HG03103 (cell line): Measurements from ENCODE around the gene ABHD8.
A peak's percentile ranks its signal among the peaks of the same experiment; 100 is the strongest.

Source experiments
- ATAC-seq: cut with Tn5 transposase; IDR thresholded peaks from one replicate; pipeline ENCODE4 v1.9.1; 2021; ENCODE audit warnings: low read depth; ENCODE audit not compliant: unreplicated experiment

Gene ABHD8

DNA sequence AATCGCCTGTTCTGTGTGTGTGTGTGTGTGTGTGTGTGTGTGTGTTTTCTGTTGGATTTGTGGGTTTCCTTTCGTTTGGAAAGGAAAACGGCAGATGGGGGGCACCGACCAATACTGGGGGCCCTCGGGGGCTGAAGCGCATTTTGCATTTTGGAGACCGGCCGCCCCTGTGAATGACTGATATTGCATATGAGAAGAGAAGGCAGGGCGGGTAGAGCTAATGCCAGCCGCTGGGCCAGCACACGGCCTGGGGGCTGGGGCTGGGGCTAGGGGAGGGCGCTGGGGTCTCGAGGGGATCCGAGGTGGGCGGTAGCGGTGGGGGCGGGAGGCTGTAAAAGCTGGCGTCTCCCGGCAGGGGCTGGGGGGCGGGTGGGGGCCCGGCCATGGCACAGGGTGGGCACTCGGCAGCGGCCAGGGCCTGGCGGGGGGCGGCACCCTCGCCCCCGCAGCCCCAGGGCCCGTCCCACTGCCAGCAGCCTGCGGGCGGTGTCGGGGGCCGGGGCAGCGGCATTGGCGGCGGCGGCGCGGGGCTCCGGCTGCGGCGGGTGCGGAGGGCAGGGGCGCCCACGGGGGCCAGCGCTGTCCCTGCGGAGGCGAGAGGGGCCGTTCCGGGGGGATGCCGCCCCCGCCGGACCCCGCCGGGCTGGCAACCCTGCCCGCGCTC is 20.2 kb upstream of the ABHD8 start:
- no peak for ATAC-seq

DNA sequence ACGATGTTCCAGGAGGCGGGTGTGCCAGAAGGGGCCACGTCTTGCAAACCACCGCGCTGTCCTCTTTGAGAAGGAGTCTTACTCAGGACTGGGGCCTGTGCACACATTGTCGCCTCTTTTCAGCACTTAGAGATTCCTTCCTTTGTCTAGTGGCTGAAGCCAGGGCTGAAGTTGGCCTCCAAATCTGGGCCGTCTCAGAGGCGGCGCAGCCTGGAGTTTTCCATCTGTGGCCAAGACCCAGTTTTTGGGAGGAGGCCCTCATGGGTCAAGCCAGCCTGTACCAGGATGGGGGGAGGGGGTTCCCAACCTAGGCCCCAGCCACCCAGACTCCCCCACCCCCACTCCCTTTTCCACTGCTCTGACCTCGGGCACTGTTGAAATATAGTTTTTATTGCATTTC is 19.6 kb upstream of the ABHD8 start:
- ATAC-seq: no peak

DNA sequence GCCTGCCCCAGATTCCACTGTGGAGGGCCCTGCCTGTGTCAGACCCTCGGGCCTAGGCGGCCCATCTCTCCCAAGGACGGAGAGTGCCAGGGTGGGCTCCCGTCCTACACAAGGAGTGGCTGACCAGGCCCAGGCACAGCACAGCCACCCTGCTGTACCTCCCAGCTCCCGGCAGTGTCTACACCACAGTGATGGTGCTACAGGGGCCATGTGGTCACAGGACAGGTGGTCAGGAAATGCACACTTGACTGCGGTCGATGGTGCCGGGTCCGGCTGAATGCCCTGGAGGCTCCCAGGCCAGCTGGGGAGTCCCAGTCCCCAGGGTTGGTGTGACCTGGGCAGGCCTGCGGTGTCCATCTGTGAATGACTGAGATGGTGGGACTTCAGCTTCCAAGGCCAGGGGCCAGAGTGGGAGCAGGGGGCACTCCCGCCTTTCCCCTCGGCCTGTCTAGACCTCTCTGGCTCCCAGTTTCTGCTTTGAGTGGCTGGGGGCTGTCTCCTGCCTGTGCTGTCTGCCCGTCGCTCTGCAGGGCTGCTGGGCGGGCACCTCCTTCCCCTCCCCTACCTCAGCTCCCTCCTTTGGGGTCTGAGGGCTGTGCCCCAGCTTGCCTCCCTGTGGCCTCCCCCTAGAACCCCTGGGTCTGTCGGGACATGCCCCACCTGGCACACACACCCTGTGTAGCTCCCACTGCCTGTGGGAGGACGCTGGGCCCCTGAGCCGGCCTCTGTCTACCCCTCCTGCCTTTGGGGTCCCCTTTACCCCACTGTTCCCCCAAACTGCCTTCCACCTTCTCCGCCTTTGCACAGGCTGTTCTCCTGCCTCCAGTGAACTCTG is 18.6 kb upstream of the ABHD8 start:
- ATAC-seq: no peak

- ATAC-seq: no peak
Observed at GRCh38 chr19:17320435-17320834, 17.2 kb upstream of the ABHD8 start.

DNA sequence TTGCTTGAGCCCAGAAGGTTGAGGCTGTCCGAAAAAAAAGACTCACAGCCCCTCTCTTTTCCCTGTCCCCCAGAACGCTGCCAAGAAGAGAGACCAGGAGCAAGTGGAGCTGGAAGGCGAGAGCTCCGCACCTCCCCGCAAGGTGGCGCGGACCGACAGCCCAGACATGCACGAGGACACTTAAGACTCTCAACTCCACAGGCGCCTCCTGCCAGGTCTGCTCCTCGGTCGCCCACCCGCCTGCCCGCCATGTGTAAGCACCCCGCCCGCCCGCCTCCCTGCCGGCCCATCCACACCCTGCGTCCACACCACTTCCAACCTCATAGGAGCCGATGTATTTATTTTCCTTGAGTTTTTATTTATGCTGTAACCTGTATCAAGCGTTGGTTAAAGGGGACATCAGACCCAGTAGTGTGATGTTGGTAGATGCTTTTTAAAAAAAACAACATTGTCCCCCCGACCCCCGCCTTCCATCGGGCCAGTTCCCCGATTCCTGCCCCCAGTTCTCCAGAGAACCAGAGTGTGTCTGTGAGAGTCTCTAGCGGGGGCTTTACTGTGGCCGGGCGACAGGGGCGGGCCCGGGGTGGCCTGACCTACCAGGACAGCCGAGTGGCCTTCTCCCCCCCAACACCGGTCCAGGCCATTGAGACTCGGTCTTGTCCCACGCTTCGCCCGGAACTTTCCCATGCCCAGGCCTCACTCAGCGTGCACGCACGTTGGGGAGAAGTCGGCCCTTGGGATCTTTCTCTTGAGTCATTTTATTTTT is 16.4 kb upstream of the ABHD8 start:
- ATAC-seq: no peak

GRCh38 chr19:17318966-17319365 is 15.7 kb upstream of the ABHD8 start:
- no peak for ATAC-seq

GRCh38 chr19:17314007-17314593 is 10.9 kb upstream of the ABHD8 start:
- no peak for ATAC-seq

DNA sequence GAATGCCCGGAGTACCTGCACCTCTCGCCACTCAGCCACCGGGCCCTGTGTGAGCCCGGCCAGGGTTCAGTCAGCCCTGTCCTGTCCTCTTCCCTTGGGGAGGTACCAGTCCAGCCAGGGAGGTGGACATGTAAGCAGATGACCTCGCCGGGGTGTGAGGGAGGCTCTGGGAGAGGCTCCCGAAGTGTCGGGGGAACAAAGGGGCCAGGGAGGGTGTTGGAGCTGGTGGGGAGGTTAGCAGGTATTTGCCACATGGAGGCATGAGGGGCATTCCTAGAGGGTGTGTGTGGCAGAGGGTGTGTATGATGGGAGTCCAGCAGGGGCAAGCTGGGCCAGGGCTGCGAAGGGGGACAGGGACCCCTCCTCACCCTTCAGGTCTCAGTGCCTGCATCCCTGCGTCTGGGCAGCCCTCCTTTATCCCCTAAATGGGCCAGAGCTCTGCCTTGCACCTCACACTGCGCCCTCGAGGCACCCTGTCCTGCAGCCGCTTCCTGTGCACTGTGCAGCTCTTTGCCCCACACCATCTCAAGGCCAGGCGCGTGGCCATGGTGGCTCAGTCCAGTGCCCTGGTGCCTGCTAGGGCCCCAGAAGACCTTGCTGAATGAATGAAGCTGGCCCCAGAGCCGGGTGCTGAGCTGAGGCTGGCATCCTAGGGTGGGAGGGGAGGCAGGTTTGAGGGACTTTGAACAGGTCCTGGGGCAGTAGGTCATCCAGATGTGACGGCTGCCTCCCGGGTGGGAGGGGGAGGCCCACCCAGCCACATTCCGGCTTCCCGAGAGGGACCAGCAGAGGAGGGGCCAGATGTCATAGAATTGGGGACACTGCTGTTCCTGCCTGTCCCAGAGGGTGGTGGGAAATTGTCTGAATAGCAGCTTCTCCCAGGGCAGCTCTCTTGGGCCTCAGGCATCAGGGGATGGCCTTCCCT is 9.2 kb upstream of the ABHD8 start:
- no peak for ATAC-seq

GRCh38 chr19:17311455-17312188 is 8.4 kb upstream of the ABHD8 start:
- no peak for ATAC-seq

- no peak for ATAC-seq
Observed at GRCh38 chr19:17309965-17310461, 6.8 kb upstream of the ABHD8 start.

DNA sequence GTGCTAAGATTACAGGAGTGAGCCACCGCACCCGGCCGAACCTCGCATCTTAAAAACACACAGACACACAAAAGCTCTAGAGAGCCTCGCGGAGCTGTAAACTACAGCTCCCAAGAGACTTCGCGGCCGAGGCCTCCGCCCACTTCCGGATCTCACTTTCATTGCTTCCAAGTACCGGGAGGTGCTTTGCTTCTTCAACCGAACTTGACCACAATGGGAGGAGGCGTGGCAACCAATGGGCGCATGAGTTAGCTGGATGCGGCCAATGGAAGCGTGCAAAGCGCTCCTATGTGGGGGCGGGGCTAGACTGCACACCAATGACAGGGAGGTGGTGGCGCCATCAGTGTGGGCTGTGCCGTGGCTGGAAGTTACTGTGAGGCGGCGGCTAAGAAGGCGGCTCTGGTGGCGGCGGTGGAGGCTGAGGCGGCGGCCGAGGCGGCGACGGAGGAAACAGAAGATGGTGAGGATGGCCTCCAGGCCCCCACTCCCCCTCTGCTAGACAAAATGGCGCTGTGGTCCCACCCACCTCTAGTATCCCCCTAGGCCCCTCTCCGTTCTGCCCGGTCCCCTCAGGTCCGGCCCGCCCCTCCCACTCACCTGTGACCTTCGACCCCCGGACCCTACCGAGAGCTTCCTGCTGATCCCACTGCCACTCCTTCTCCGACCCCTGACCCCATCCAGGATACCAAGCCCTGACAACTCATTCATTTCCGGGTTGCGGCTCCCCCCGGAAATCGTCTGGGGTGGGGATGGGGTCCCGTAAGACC is 6.2 kb upstream of the ABHD8 start, which contains the start of gene DDA1:
DDA1 (plus strand) TSS at position 366 of the 767 bp plus-strand sequence; CDS start at position 458, 92 bp downstream.
- peak; percentile 52 for ATAC-seq

DNA sequence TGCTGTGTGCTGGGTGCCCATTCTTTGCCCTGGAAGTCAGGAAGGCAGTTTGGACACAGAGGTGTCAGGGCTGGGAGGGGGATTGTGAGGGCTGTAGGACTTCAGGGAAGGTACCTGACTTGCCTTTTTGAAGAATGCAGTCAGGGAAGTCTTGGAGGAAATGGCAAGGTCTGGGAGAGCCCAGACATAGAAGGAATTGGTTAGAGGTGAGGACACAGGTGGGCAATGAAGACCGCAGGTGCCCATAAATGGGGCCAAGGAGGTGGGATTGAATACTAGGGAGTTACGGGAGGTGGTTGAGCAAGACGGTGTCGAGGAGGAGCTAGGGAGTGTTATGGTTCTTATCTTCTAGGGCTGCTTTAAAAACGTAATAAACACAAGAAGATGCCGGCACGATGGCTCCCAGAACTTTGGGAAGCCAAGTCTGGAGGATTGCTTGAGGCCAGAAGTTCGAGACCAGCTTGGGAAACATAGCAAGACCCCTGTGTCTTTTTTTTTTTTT is 4.7 kb upstream of the ABHD8 start:
- no peak for ATAC-seq

DNA sequence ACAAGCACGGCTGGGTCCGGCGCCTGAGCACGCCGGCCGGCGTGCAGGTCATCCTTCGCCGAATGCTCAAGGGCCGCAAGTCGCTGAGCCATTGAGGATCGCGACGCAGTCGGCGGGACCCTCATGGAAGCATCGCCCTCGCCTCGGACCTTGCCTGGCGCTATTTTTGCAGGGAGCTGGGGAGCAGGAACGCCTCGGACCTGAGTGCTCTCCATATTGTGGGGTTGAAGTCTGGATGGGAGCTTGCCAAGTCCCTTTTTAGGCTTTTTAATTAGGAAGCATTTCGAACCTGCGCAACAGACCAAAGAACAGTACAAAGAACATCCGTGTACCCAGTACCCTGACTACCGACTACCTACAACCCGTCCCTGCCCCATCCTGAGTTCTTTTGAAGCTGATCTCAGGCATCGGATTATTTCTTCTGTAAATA is 3.1 kb upstream of the ABHD8 start:
- ATAC-seq: no peak

DNA sequence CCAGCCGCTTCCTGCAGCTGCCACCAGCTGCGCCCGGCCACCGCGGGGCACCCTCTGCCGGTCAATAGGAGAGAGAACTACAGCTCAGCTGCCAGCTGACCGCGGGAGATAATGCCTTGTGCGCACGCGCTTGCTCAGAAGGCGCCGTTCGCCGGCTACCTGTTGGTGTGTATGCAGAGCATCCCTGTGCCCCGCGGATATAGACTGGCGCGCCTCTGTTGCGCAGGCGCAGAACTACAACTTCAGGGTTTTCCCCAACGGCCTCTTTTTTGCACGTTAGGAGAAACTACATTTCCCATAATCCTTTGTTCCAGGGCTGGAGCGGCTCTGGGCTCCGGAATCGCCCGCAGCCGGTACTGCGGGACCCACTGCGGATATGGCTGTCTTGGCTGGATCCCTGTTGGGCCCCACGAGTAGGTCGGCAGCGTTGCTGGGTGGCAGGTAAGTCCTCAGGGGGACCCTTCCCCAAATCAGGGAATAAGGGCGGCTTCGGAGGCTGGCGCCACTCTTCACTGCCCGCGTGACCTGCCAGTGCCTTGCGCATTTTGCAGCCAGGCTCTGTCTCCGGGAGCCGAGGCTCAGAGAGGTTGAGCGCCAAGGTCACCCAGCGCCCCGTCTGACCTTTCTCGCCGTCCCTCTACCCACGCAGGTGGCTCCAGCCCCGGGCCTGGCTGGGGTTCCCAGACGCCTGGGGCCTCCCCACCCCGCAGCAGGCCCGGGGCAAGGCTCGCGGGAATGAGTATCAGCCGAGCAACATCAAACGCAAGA is 2.5 kb upstream of the ABHD8 start, which contains the start of gene MRPL34:
MRPL34 (plus strand) TSS at position 356 of the 768 bp plus-strand sequence; CDS start at position 377, 21 bp downstream.
- peak; percentile 43 for ATAC-seq

DNA sequence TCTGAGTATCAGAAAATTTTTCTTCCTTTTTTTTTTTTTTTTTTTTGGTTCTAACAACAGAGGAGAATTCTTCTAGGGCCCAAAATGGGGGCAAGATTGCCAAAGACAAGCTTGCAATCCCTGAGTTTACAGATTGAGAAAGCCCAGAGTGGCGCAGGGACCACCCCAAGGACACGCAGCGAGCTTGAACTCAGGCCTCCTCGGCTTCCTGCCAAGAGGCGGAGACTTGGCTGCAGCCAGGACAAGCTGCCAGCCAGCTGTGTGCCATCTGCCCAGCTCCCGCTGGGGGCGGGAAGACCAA is 1.9 kb upstream of the ABHD8 start:
- ATAC-seq: no peak

DNA sequence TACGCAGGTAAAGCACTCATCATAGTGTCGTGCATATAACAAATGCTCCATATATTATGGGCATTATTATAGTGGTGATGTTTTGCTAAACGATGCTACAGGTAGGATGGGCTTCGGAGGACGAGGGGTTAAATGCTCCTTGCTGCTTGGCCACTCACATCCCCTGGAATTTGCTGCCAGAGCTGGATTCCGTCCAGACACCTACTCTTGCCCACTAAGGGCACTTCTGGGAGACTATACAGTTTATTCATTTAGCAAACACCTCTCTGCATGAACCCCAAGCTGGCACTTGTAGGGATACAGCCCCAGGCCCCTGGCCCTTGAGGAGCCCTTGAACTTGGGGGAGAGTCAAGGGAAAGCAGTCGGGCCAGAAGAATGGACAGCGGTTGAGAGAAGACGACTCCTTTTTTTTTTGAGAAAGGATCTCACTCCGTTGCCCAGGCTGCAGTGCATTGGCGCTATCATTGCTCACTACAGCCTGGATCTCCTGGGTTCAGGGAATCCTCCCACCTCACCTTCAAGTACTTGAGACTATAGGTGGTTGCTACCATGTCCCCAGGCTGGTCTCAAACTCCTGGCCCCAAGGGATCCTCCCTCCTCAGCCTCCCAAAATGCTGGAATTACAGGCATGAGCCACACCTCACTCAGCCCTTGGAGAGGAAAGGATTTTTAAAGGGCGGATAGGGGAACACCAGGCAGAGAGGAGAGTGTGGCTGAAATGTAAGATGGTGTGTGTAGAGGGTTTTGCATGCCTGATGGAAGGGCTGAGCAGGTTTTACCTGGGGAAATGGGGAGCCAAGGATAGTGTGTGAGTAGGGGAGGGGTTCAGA is 1.4 kb upstream of the ABHD8 start:
- no peak for ATAC-seq

- no peak for ATAC-seq
Observed at GRCh38 chr19:17303940-17304267, 679 bp upstream of the ABHD8 start.
